Choroid plexus epithelial cell (primary cell): ENCODE results near the gene CPD.
"Not testable (repeated sequence)": the region's sequence is repeated elsewhere in the genome, so short reads cannot be mapped to it uniquely, and the experiment has no call there.

Source experiments
- DNase-seq: peaks from one replicate; pipeline ENCODE4 v3.0.0-alpha.2; 2010; ENCODE audit warnings: low read depth
- H3K4me3 ChIP-seq: 2 replicates; pipeline ENCODE4 v1.5.1; 2011; ENCODE audit warnings: low read depth, mild to moderate bottlenecking, control low read depth, low read length, moderate library complexity
- TF ChIP-seq, protein P1 (sequence below): conservative IDR thresholded peaks from 2 replicates; pipeline ENCODE4 v1.5.1; 2011; ENCODE audit warnings: low read depth, mild to moderate bottlenecking, control low read depth, inconsistent platforms, low read length, moderate library complexity

CPD gene

DNA sequence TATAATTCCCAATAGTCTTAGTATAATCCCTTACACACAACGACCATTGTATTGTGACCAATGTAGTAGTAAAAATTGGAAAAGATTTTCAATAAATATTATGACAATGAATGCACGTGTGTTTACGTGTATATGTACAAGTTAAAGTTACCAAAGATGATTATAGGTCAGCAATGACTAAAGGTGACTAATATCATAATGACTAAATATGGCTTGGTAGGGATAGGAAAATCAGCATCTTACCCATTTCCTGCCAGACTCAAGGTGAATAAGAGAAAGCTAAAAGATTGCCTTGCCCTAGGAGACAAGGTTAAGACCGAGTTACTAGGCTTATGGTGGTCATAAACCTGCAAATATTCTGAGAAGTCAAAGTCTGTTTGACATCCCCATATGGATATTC lies 34.4 kb downstream of the CPD start:
- no peak overlapping the region for H3K4me3 ChIP-seq
- TF ChIP-seq, protein P1, sequence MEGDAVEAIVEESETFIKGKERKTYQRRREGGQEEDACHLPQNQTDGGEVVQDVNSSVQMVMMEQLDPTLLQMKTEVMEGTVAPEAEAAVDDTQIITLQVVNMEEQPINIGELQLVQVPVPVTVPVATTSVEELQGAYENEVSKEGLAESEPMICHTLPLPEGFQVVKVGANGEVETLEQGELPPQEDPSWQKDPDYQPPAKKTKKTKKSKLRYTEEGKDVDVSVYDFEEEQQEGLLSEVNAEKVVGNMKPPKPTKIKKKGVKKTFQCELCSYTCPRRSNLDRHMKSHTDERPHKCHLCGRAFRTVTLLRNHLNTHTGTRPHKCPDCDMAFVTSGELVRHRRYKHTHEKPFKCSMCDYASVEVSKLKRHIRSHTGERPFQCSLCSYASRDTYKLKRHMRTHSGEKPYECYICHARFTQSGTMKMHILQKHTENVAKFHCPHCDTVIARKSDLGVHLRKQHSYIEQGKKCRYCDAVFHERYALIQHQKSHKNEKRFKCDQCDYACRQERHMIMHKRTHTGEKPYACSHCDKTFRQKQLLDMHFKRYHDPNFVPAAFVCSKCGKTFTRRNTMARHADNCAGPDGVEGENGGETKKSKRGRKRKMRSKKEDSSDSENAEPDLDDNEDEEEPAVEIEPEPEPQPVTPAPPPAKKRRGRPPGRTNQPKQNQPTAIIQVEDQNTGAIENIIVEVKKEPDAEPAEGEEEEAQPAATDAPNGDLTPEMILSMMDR: no peak
- DNase-seq: no peak

- no peak overlapping the region for H3K4me3 ChIP-seq
- DNase-seq: no peak
- TF ChIP-seq, protein P1: no peak
These were observed 35.8 kb downstream of the CPD start for GRCh38 chr17:30414486-30414885.

DNA sequence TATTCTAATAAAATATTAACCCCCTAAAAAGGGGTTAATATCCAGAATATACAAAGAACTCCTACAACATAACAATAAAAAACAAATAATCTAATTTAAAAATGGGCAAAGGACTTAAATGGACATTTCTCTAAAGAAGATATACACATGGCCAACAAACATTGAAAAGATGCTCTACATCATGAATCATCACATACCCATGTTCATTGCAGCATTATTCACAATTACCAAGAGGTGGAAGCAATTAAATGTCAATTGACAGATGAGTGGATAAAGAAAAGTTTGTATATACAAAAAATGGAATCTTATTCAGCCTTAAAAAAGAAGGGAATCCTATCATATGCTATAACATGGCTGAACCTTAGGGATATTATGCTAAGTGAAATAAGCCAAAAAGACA lies 36.8 kb downstream of the CPD start:
- H3K4me3 ChIP-seq: no peak overlapping the region
- DNase-seq: no peak
- TF ChIP-seq, protein P1: no peak

DNA sequence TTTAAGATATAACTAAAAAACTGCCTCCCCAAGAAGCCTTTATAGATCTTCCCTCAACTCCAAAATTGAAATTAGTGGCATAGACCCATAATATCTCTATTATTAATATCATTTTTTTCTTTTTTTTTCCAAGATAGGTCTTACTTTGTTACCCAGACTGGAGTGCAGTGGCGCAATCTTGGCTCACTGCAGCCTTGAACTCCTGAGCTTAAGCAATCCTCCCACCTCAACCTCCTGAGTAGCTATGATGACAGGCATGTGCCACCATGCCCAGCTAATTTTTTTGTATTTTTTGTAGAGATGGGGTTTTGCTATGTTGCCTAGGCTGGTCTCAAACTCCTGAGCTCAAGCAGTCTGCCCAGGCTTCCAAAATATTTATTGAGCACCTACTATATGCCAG lies 39.3 kb downstream of the CPD start:
- DNase-seq, H3K4me3 ChIP-seq: not testable (repeated sequence)

DNA sequence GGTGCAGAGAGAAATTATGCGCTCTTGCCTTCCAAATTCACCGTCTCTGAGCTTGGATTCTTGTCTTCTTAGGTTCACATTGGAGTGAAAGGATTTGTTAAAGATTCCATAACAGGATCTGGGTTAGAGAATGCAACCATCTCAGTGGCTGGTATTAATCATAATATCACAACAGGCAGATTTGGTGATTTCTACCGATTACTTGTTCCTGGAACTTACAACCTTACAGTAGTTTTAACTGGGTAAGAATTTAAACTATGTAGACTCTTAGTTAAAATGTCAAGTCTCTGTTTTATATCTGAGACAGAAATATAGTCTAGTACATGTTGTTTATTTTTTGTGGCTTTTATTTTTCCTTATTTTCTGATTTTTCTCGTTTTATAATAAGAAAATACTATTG lies 42.9 kb downstream of the CPD start:
- TF ChIP-seq, protein P1: no peak
- no peak overlapping the region for H3K4me3 ChIP-seq
- DNase-seq: no peak

DNA sequence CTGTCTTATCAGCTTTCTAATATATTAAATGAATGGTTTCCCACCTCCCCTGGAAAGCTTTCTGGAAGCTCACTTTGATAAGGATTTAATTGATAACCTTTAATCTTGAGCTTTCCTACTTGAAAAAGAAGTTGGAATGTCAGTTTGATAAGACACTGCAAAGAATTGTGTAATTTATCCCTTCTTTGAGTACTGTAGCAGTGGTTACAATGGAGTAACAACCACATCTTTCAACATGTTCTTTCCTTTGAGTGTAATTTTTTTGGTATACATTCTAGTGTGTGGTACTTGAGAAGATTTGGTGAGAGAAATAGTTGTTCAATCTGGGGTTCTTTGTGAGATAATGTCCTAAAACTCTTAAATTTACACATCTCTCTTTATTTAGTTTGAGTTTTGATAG lies 43.4 kb downstream of the CPD start:
- no peak overlapping the region for H3K4me3 ChIP-seq
- TF ChIP-seq, protein P1: no peak
- no peak for DNase-seq

- H3K4me3 ChIP-seq: no peak overlapping the region
- TF ChIP-seq, protein P1: no peak
- DNase-seq: no peak
These were observed 45.7 kb downstream of the CPD start for GRCh38 chr17:30424471-30424870.

DNA sequence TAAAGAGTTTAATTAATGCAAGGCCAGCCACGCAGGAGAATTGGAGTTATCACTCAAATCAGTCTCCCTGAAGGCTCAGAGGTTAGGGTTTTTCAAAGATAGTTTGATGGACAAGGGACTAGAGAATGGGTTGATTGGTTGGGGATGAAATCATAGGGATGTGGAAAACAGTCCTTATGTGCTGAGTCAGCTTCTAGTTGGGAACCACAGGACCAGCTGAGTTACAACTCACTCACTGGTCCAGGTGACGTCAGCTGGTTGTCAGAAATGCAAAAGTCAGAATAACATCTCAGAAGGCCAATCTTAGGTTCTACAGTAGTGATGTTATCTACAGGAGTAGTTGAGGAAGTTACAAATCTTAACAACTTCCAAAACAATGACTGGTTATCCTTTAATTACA lies 47.6 kb downstream of the CPD start:
- DNase-seq: no peak
- H3K4me3 ChIP-seq: no peak overlapping the region
- TF ChIP-seq, protein P1: no peak
